Breast epithelium (tissue), 4 donors: Measurements from ENCODE around the gene SIVA1. TPM values are rescaled to one million over a fixed set of nuclear protein-coding genes. Genes with fewer than 3 reads are reported as not detected.

ENCODE experiments used
- DNase-seq, 2 donors: peaks; one replicate each; pipeline ENCODE4 v3.0.0-alpha.2; 2019; ENCODE audit warnings: low spot score in 2 of 2
- H3K27ac ChIP-seq, 2 donors: fragments of 200-600 bp; sonication (generic) in 1 of 2; one replicate each; pipeline ENCODE4 v1.5.1; 2016 to 2019; ENCODE audit warnings: mild to moderate bottlenecking in 1 of 2
- H3K27me3 ChIP-seq, 2 donors: fragments of 200-600 bp; sonication (generic) in 1 of 2; one replicate each; pipeline versions ENCODE4 v1.5.1 to v1.6.0; 2017 to 2019; ENCODE audit warnings: control low read depth in 1 of 2, mild to moderate bottlenecking in 1 of 2
- H3K36me3 ChIP-seq: fragments of 200-600 bp; one replicate; pipeline ENCODE4 v1.5.1; 2019
- H3K4me1 ChIP-seq, 2 donors: fragments of 200-600 bp; sonication (generic); one replicate each; pipeline ENCODE4 v1.5.1; 2016 to 2019; ENCODE audit warnings: control low read depth in 1 of 2
- H3K4me3 ChIP-seq, 3 donors: fragments of 200-600 bp; sonication (generic); 1 replicate in 2 of 3; 2 replicates in 1 of 3; pipeline ENCODE4 v1.5.1; 2016 to 2019; ENCODE audit warnings: mild to moderate bottlenecking in 3 of 3, moderate library complexity in 2 of 3
- H3K9me3 ChIP-seq, 2 donors: fragments of 200-600 bp; sonication (generic) in 1 of 2; one replicate each; pipeline ENCODE4 v1.5.1; 2016 to 2019; ENCODE audit warnings: control low read depth in 1 of 2
- CTCF ChIP-seq, 3 donors: fragments of 450-650 bp; IDR thresholded peaks; one replicate each; pipeline ENCODE4 v1.5.1; 2016 to 2017; ENCODE audit warnings: antibody characterized with exemption in 3 of 3, mild to moderate bottlenecking in 3 of 3, moderate library complexity in 3 of 3
- POLR2A ChIP-seq: fragments of 450-650 bp; IDR thresholded peaks from one replicate; pipeline ENCODE4 v1.6.1; 2016; ENCODE audit warnings: antibody characterized with exemption, mild to moderate bottlenecking, moderate library complexity
- POLR2AphosphoS5 ChIP-seq, 3 donors: sonication (generic); formaldehyde crosslinking; IDR thresholded peaks; one replicate each; pipeline ENCODE4 v1.6.1; 2017; ENCODE audit warnings: antibody characterized with exemption in 3 of 3
- intact Hi-C: fragments of 100-400 bp; cut with DNase I; formaldehyde crosslinking; loops from one replicate; pipeline ENCODE4 v1.15.1; 2023; ENCODE audit warnings: low total_unique reads
- total RNA-seq, 3 donors: library from RNA; depleted of rRNA; stranded (reverse); fragments of >200 nt; gene quantifications; one replicate each; pipeline ENCODE4 v1.1.0, GENCODE V29; 2016

SIVA1 gene
- total RNA-seq, 3 donors from 2014 or later: 181 to 225 (median 223) TPM

GRCh38 chr14:104802394-104803184 lies 49.6 kb downstream of the SIVA1 start:
- Histone ChIP-seq H3K9me3 (no peaks in the 10 kb centered on the region), H3K4me3 (peak overlapping the region in 1 of 3 donors; percentile 44), H3K36me3 (no peaks in the 10 kb centered on the region), H3K27ac (no peak overlapping the region), H3K27me3 (no peaks in the 10 kb centered on the region), H3K4me1 (peaks cover 6 to 10% of the 10 kb centered on the region in 2 donors)
- TF ChIP-seq CTCF (IDR thresholded peaks at IDR 0.05) (no peak), POLR2A (no peak), POLR2AphosphoS5 (IDR thresholded peaks at IDR 0.05) (no peak)
- intact Hi-C loops: no loop called here
- no peak for DNase-seq

- TF ChIP-seq POLR2AphosphoS5 (IDR thresholded peaks at IDR 0.05) (no peak), POLR2A (no peak), CTCF (IDR thresholded peaks at IDR 0.05) (no peak)
- Histone ChIP-seq H3K27ac (no peak overlapping the region), H3K27me3 (no peaks in the 10 kb centered on the region), H3K9me3 (no peaks in the 10 kb centered on the region), H3K4me1 (peaks cover 6 to 10% of the 10 kb centered on the region in 2 donors), H3K4me3 (no peak overlapping the region), H3K36me3 (no peaks in the 10 kb centered on the region)
- intact Hi-C loops: no loop called here
- DNase-seq: no peak
Observed at GRCh38 chr14:104803280-104803911, 50.4 kb downstream of the SIVA1 start.

GRCh38 chr14:104803912-104804410 lies 51.0 kb downstream of the SIVA1 start:
- no peak overlapping the region for H3K4me3 ChIP-seq
- TF ChIP-seq POLR2A: no peak
- TF ChIP-seq POLR2AphosphoS5 (IDR thresholded peaks at IDR 0.05): no peak
- TF ChIP-seq CTCF (IDR thresholded peaks at IDR 0.05): no peak
- no peaks in the 10 kb centered on the region for H3K9me3 ChIP-seq
- no peaks in the 10 kb centered on the region for H3K36me3 ChIP-seq
- H3K27me3 ChIP-seq: no peaks in the 10 kb centered on the region
- no peak overlapping the region for H3K27ac ChIP-seq
- DNase-seq: no peak
- H3K4me1 ChIP-seq: peaks cover 6 to 10% of the 10 kb centered on the region in 2 donors
- intact Hi-C loops: no loop called here

GRCh38 chr14:104804481-104805325 lies 51.8 kb downstream of the SIVA1 start:
- H3K4me3 ChIP-seq: no peak overlapping the region
- peaks cover 6 to 10% of the 10 kb centered on the region in 2 donors for H3K4me1 ChIP-seq
- no peaks in the 10 kb centered on the region for H3K9me3 ChIP-seq
- no peak overlapping the region for H3K27ac ChIP-seq
- intact Hi-C loops: no loop called here
- DNase-seq: no peak
- TF ChIP-seq POLR2AphosphoS5 (IDR thresholded peaks at IDR 0.05) (no peak), CTCF (IDR thresholded peaks at IDR 0.05) (no peak), POLR2A (no peak)
- H3K36me3 ChIP-seq: no peaks in the 10 kb centered on the region
- H3K27me3 ChIP-seq: no peaks in the 10 kb centered on the region
